HK-2 (cell line): ENCODE data around the gene SBF1.
"Not testable (repeated sequence)": the region's sequence is repeated elsewhere in the genome, so short reads cannot be mapped to it uniquely, and the experiment has no call there.

ENCODE experiments used
- DNase-seq: peaks from one replicate; pipeline ENCODE4 v3.0.0-alpha.2; 2018; ENCODE audit not compliant: unreplicated experiment

Gene SBF1

GRCh38 chr22:50474710-50475651 lies at the start of gene SBF1:
Gene SBF1, minus strand, starts transcription at chr22:50475035. Its CDS starts 195 bp downstream, at chr22:50474840.
- DNase-seq = peak; percentile 88

- DNase-seq = no peak
Measured at GRCh38 chr22:50523806-50524675, 49.2 kb upstream of the SBF1 start.

GRCh38 chr22:50523458-50523805 lies 48.6 kb upstream of the SBF1 start:
- DNase-seq = no peak

GRCh38 chr22:50522806-50523438 lies 48.1 kb upstream of the SBF1 start:
- DNase-seq = no peak

GRCh38 chr22:50522208-50522805 lies 47.5 kb upstream of the SBF1 start:
- DNase-seq = no peak

GRCh38 chr22:50521710-50522109 lies 46.9 kb upstream of the SBF1 start:
- no peak for DNase-seq

GRCh38 chr22:50520826-50521453 lies 46.1 kb upstream of the SBF1 start:
- no peak for DNase-seq

- not testable (repeated sequence) for DNase-seq
Measured at GRCh38 chr22:50520184-50520583, 45.3 kb upstream of the SBF1 start.

GRCh38 chr22:50519151-50519550 lies 44.3 kb upstream of the SBF1 start:
- no peak for DNase-seq

- no peak for DNase-seq
Measured at GRCh38 chr22:50518606-50519005, 43.8 kb upstream of the SBF1 start.

- DNase-seq = no peak
Measured at GRCh38 chr22:50517495-50518260, 42.8 kb upstream of the SBF1 start.

GRCh38 chr22:50516891-50517290 lies 42.1 kb upstream of the SBF1 start:
- no peak for DNase-seq

- DNase-seq = no peak
Measured at GRCh38 chr22:50516068-50516467, 41.2 kb upstream of the SBF1 start.

GRCh38 chr22:50513175-50513574 lies 38.3 kb upstream of the SBF1 start:
- DNase-seq = no peak

GRCh38 chr22:50508897-50509296 lies 34.1 kb upstream of the SBF1 start:
- no peak for DNase-seq

GRCh38 chr22:50507991-50508884 lies 33.4 kb upstream of the SBF1 start, which contains the start of gene NCAPH2:
Gene NCAPH2, plus strand, starts transcription at chr22:50508224. Its CDS starts 114 bp downstream, at chr22:50508338.
- peak; percentile 98 for DNase-seq

GRCh38 chr22:50507421-50507990 lies 32.7 kb upstream of the SBF1 start, which contains the start of gene LMF2:
Gene LMF2, minus strand, starts transcription at chr22:50507702. Its CDS starts 27 bp downstream, at chr22:50507675.
- DNase-seq = no peak

- no peak for DNase-seq
Measured at GRCh38 chr22:50506611-50507420, 32.0 kb upstream of the SBF1 start.
